Prostate gland (tissue), 1 donor: ENCODE data around the gene ZNRF1.

ENCODE experiments used
- POLR2A ChIP-seq: fragments of 450-650 bp; IDR thresholded peaks from one replicate; pipeline ENCODE4 v1.6.1; 2016; ENCODE audit warnings: antibody characterized with exemption, mild to moderate bottlenecking
- POLR2AphosphoS5 ChIP-seq: sonication (generic); formaldehyde crosslinking; IDR thresholded peaks from one replicate; pipeline ENCODE4 v1.6.1; 2017; ENCODE audit warnings: antibody characterized with exemption

- TF ChIP-seq POLR2AphosphoS5 (no peak), POLR2A (no peak)
These were observed 39.4 kb downstream of the ZNRF1 start for GRCh38 chr16:75038036-75038858.
